HG03175 (cell line): ENCODE measurements around the gene COL6A3.
"Not testable (repeated sequence)": the region's sequence is repeated elsewhere in the genome, so short reads cannot be mapped to it uniquely, and the experiment has no call there.

Experiments
- ATAC-seq: cut with Tn5 transposase; IDR thresholded peaks from one replicate; pipeline ENCODE4 v1.9.1; 2021; ENCODE audit warnings: mild to moderate bottlenecking, moderate library complexity; ENCODE audit not compliant: unreplicated experiment

Gene COL6A3

GRCh38 chr2:237390235-237390634, 23.7 kb downstream of the COL6A3 start:
- no peak for ATAC-seq

GRCh38 chr2:237389831-237390230, 24.1 kb downstream of the COL6A3 start:
- no peak for ATAC-seq

DNA sequence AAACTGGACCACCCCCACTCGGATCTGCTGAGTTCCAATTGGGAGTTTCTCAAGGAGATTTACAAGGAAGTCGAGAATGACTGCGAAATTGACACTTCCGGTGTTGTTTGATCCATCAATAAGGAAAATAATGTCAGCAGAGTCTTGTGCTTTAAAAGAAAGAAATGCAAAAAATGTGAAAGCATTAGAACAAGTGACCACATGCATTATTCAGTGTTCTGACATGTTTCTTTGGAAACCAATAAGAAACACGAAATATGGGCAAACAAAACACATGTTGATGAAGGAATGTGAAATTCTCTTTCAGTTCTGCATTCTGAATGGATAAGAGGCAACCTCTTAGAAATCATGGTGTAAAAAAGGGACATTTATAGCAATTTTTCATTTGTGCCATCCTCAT, 25.9 kb downstream of the COL6A3 start:
- no peak for ATAC-seq

- ATAC-seq: no peak
Measured at GRCh38 chr2:237384672-237385020, 29.3 kb downstream of the COL6A3 start.

- ATAC-seq: no peak
Measured at GRCh38 chr2:237383991-237384671, 29.8 kb downstream of the COL6A3 start.

GRCh38 chr2:237380768-237381167, 33.2 kb downstream of the COL6A3 start:
- ATAC-seq: no peak

DNA sequence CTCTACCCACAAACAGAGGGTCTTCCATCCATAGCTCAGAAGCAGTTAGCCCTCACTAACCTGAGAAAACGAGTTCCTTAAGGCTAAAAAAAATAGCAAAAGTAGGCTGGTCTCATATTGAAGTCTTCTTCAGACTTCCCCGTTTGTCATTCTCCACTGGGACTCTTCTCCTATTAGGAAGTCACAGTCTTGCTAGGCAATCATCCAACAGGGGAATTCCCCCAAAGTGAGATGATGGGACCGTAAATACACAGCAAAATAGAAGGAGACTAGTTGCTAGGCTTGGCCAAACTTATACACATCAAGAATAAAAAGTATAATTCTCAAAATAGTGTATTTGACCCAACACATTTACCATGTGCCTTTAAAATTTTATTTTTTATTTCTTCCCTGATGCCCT, 34.3 kb downstream of the COL6A3 start:
- no peak for ATAC-seq

- ATAC-seq: no peak
Measured at GRCh38 chr2:237378650-237379049, 35.3 kb downstream of the COL6A3 start.

GRCh38 chr2:237374284-237375060, 39.5 kb downstream of the COL6A3 start:
- no peak for ATAC-seq

- ATAC-seq: no peak
Measured at GRCh38 chr2:237371856-237372255, 42.1 kb downstream of the COL6A3 start.

- no peak for ATAC-seq
Measured at GRCh38 chr2:237365671-237366070, 48.3 kb downstream of the COL6A3 start.

- ATAC-seq: no peak
Measured at GRCh38 chr2:237364655-237365054, 49.3 kb downstream of the COL6A3 start.

- ATAC-seq: no peak
Measured at GRCh38 chr2:237361194-237362004, 52.6 kb downstream of the COL6A3 start.

DNA sequence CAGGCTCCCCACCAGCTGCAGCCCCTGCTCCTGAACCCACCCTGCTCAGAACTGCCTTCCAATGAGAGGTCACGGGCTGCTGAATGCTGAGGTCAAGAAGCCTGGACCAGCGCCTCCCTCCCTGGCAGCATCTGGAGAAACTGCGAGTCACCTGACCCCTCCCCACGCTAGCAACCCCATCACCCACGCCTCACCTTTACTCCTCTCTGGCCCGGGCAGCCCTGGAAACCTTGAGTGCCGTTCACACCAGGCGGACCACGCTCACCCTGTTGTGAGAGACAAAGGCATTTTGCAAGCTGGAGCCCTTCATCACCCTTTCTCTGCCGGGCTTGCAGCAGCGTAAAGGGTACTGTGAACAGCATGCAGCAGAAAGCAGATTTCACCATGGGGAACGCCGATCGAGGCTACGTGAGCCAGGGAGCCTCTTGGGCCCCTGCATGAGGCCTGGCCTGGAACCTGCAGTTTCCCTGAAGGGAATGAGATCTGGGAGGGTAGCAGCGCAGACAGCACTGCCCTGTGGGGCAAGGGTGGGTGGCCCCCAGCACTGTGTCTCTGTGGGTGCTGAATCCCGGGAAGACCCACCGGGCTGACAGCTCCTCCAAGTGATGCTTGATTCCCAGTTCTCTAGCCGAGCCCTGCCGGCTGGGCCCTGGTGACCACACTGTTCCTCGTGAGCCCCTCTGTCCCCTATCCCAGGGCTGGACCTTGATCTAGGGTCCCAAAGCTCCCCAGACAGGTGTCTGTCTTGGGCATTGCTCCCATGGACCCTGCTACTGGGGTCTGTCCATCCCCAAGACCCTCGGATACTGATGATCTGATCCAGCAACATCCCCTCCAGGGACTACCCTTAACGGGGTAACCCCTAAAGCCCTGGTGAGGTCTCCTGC, 53.8 kb downstream of the COL6A3 start:
- no peak for ATAC-seq

DNA sequence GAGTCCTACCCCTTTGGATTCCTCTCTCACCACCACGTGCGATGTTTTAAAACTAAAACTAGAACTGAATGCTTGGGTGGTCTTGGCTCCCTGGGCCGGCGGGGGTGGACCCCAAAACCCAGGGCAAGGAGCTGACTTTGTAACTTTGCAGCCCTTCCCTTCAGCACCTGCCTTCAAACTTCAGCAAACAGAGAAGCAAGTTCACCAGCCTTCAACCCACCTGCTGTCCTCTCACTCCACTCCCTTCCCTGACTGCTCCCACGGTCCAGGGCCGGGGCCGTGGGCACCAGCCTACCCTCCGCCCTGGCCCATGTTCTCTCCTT, 54.5 kb downstream of the COL6A3 start:
- no peak for ATAC-seq

GRCh38 chr2:237358721-237359517, 55.0 kb downstream of the COL6A3 start:
- no peak for ATAC-seq

DNA sequence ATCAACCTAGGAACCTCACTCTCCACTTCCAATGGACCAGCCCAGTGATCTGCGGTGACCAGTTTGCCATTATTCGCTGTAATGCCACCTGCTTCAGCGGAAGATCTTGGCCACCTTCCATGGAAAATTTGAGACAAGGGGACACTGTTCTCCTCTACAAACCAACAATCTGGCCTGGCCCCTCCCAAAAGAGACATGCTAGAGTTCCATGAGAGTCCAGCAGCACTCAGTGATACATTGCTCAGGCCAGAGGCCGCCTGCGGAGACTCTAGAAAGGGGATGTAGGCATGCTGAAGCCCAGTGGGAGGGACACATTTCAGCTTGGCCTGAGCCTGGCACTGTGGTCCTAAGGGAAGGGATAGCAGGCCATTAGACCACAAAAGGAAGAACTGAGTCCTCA, 58.3 kb downstream of the COL6A3 start:
- no peak for ATAC-seq

DNA sequence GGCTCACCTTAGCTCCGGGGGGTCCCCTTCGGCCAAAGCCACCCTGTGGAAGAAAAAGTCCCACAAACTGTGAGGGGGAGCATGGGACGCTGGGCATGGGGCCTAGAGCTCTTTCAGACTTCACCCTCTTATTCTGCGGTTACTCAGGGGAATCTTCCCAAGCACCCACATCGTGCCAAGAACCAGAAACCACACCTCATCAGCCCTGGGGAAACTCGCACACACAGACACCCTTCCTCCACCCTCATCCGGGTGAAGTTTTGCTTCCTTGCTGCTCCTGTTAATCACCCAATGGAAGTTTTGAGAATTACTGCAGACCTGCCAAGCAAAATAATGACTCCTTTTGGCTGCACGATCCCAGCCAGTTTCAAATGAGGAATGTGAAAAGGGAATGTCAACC, 59.1 kb downstream of the COL6A3 start:
- ATAC-seq: no peak

GRCh38 chr2:237354172-237354571, 59.8 kb downstream of the COL6A3 start:
- not testable (repeated sequence) for ATAC-seq

- no peak for ATAC-seq
Measured at GRCh38 chr2:237353215-237353614, 60.7 kb downstream of the COL6A3 start.
